Measurements from ENCODE around the gene AHCTF1.

Gene AHCTF1

GRCh38 chr1:246800356-246800755 lies 131.4 kb downstream of the AHCTF1 start:
- no peak for DNase-seq (ENCODE audit: low read depth, low spot score)

GRCh38 chr1:246798606-246799496 lies 132.9 kb downstream of the AHCTF1 start:
- no peak for DNase-seq (ENCODE audit: low read depth, low spot score)

- no peak for DNase-seq (ENCODE audit: low read depth, low spot score)
Measured at GRCh38 chr1:246798107-246798506, 133.6 kb downstream of the AHCTF1 start.

GRCh38 chr1:246797597-246797996 lies 134.2 kb downstream of the AHCTF1 start:
- DNase-seq (ENCODE audit: low read depth, low spot score), result no peak

GRCh38 chr1:246797157-246797556 lies 134.6 kb downstream of the AHCTF1 start:
- no peak for DNase-seq (ENCODE audit: low read depth, low spot score)

GRCh38 chr1:246795906-246796694 lies 135.6 kb downstream of the AHCTF1 start:
- no peak for DNase-seq (ENCODE audit: low read depth, low spot score)

- DNase-seq (ENCODE audit: low read depth, low spot score), result no peak
Measured at GRCh38 chr1:246794828-246795671, 136.7 kb downstream of the AHCTF1 start.

- DNase-seq (ENCODE audit: low read depth, low spot score), result no peak
Measured at GRCh38 chr1:246794048-246794827, 137.5 kb downstream of the AHCTF1 start.

- no peak for DNase-seq (ENCODE audit: low read depth, low spot score)
Measured at GRCh38 chr1:246793356-246793896, 138.3 kb downstream of the AHCTF1 start.

- DNase-seq (ENCODE audit: low read depth, low spot score), result no peak
Measured at GRCh38 chr1:246792603-246793002, 139.1 kb downstream of the AHCTF1 start.

GRCh38 chr1:246791303-246791918 lies 140.3 kb downstream of the AHCTF1 start:
- no peak for DNase-seq (ENCODE audit: low read depth, low spot score)

- DNase-seq (ENCODE audit: low read depth, low spot score), result no peak
Measured at GRCh38 chr1:246790833-246791232, 140.9 kb downstream of the AHCTF1 start.

- DNase-seq (ENCODE audit: low read depth, low spot score), result no peak
Measured at GRCh38 chr1:246790364-246790763, 141.4 kb downstream of the AHCTF1 start.

GRCh38 chr1:246789454-246790339 lies 142.1 kb downstream of the AHCTF1 start:
- DNase-seq (ENCODE audit: low read depth, low spot score), result no peak
